ENCODE measurements around the gene ZNF549.

The ZNF549 gene

DNA sequence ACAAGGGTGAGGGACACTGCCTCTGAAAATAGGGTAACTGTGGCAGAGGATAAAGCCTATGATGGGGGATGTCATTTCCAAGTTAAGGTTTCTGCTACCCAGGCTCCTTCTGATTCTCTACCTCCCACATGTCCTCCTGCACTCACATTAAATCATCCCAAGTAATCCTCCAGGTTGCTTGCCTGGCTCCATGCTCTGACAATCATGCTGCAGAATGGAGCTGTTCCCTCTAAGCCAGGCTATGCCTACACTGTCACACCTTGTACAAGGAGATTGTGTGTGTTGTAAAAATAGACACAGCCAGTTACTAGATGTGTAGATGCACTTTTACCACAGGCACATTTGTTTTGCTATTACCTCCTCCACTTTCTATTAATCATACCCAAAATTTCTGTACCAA is 43.6 kb downstream of the ZNF549 start:
- no peak for DNase-seq

DNA sequence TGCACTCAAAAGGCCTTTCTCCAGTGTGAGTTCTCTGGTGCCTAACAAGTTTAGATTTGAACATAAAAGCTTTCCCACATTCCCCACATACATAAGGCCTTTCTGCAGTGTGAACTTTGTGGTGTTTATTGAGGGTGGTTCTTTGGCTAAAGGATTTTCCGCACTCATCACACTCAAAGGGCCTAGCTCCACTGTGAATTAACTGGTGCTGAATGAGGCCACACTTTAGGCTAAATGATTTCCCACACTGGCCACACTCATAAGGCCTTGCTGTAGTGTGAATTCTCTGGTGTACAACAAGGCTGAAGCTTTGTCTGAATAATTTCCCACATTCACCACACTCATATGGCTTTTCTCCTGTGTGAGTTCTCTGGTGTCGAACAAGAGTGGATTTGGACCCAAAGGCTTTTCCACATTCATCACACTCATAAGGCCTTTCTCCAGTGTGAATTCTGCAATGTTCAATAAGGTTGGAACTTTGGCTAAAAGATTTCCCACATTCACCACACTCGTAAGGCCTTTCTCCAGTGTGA is 45.3 kb downstream of the ZNF549 start:
- no peak for DNase-seq

DNA sequence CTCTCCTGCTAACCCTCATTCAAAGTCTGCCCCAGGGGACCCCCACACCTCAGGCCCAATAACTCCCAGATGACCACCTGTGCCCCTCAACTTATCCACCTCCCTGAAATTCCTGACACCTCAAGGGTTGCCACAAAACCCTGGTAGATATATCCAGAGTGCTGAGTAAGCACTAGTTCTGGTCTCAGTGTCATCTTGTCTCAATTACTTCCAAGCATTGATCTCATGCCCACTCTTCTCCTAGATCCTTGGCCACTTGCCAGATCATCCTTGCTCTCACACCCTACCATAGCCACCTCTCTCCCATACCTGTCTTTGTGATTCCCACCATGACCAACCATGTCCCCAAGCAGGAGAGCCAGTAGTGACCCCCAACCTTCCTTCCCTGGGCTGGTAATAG is 49.5 kb downstream of the ZNF549 start:
- DNase-seq, result no peak

DNA sequence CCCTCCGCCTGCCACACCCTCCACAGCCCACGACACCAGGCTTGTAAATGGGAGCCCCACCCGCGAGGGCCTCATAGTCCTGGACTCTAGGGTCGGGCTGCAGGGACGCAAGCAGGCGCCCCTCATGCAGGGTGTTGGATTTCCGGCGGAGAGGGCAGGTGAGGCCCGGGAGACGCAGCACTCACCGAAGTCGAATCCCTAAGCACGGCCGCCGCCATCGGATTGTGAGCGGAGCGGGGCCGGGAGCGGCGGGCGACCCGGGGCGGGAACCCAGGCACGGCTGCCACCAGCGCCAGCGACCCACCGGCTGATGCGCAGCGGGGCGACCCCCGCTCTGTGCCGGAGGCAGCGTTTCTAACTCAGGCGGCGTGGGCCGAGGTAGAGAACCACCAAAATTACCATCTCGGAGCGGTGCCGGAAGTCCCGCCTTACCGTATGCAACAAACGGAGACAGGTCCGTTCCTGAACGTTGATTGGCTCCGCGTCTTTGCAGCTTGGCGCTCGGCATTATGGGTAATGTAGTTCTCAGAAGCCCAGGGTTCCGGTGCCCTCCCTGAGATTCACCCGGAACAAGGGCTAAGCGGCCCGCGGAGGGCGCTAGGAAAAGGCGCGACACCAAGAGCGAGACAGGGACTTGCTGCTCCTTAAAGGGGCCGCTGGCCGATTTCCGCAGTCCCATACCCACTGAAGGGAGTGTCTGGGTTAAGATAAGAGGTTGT is 51.5 kb downstream of the ZNF549 start, which contains the start of gene ZNF416:
Gene ZNF416 (minus strand): TSS at position 425 of the 719 bp plus-strand sequence. CDS start 207 bp downstream, at position 218.
- DNase-seq, result peak; percentile 99

DNA sequence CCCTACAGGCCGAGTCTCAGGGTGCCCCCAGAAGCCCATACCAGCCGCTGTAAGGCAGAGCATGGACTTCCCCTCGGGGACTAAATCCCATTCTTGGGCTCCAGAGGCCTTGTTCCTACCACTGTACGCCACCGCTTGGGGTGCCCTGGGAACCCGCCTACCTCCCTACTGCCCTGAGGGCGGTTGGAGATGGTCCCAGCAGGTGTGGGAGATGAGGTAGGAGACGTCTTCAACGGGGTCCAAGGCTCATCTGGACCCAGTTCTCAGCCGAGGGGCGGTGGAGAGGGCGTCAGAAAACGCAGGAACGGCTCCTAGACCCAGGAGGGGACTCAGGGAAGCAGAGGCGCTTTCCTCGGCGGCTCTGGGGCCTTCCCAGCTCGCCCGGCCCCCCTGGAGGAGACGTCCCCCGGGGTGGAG is 56.0 kb downstream of the ZNF549 start:
- DNase-seq, result no peak

DNA sequence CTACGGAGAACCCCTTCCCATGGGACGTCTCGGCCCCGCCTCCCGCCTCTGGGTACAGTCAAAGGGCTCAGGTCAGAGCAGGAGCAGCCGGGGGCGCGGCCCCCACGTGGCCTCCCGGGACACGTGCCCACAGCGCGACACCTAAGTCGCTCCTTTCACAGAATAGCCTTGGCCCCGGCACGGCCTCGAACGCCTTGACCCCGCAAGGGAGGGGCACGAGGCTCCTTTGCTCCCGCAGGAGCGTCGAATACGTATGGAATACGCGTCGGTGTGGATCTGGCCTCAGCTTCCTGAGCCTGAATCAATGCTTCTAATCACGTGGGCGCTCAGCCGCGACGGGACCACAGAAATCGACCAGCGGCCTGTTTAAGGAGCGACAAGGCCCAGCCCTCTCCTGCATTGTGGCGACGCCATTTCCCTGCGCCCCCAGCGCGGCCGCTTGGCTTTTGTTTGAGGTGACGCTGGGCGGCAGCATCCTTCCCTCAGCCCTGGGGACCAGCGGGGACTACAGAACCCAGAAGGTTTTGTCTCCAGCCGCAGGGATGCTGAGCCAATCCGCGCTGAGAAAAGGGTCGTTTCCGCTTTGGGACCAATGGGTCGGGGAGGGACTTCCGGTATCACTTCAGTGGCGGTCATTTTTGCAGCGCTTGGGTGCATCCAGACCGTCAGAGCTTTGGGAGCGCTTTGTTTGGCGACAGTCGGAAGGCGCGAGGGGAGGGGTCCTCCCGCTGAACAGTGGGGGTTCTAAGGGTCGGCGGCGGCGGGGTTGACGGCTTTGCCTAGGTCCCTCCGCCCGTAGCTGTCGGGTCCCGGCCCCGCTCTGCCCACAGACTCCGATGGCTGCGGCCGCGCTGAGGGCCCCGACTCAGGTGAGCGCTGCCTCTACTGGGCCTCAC is 56.6 kb downstream of the ZNF549 start, which contains the start of gene ZIK1:
Gene ZIK1 (plus strand): TSS at position 625 of the 896 bp plus-strand sequence. CDS start 212 bp downstream, at position 837.
- DNase-seq, result peak; percentile 92 to 94

DNA sequence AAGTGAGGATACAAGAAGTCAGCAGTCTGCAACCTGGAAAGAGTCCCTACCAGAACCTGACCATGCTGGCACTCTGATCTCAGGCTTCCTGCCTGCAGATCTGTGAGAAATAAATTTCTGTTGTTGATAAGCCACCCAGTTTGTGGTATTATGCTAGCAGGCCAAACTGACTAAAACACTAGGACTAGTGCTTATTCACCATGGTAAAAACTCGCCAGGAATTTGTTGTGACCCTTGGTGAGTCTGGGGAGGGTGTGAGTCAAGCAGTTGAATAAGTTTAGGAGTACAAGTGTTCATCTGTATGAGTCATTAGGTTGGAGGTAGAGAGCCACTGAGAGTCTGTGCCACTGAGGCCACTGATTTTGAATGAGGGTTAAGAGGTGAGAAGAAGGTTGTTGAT is 60.4 kb downstream of the ZNF549 start:
- DNase-seq, result no peak

DNA sequence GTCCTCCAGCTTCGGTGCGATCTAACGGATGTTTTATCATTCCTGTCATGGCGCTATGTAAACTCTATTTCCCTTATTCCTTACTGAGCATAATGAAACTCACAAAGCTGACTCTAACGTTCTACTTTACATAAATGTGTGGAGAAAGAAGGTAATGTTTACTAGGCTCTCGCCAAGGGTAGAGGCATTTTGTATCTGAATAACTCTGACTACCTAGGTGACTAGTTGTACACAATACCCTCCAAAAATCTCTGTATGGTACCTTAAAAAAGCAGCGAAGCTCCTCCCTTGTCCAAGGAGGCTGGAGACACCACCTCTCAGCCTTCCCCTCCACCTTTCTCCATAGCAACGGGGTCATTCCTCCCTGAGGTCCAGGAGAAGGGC is 72.2 kb downstream of the ZNF549 start:
- DNase-seq, result no peak

DNA sequence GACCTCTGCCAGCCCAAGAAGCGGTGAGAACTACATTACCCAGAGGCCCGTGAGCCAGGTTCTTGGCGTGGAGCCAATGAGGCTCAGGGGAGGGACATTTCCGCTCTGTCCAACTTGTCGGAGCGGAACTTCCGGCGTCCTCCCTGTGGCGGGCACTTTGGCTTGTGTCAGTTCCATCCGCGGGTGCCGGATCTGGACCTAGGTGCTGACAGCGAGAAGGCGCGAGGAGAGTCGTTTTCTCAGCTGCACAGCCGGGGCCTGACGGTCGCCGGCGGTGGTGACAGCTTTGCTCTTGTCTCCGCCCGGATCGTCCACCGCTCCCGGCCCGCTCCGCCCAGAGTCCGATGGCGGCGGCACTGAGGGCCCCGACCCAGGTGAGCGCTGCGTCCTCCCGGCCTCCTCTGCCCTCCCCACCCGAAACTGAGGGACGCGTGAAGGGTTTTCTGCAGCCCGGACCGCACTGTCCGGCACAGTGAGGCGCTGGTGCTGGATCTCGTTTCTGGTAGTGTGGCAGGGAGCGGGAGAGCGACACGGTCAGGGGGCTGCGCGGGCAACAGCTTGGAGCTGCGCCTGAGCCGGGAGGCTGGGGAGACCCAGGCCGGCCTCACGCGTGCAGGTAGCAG is 72.7 kb downstream of the ZNF549 start, which contains the start of gene ZNF530:
Gene ZNF530 (plus strand): TSS at position 125 of the 623 bp plus-strand sequence. CDS start 4,461 bp downstream, outside the sequence.
- DNase-seq, result peak; percentile 93 to 94

DNA sequence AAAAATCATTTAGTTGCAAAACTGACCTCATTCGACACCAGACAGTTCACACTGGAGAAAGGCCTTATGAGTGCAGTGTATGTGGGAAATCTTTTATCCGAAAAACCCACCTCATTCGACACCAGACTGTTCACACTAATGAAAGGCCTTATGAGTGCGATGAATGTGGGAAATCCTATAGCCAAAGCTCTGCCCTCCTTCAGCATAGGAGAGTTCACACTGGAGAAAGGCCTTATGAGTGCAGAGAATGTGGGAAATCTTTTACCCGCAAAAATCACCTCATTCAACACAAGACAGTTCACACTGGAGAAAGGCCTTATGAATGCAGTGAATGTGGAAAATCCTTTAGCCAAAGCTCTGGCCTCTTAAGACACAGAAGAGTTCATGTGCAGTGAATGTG is 79.8 kb downstream of the ZNF549 start:
- DNase-seq, result no peak
